Stimulated activated CD4-positive, alpha-beta T cell treated with anti-CD3 and anti-CD28 coated beads, Interleukin-15, amount 100 ng/mL, for 1 hour (primary cell): ENCODE data around the gene ZSWIM5.
"Not testable (repeated sequence)": the region's sequence is repeated elsewhere in the genome, so short reads cannot be mapped to it uniquely, and the experiment has no call there.

ENCODE experiments used
- DNase-seq, 2 donors: peaks; one replicate each; pipeline ENCODE4 v3.0.0-alpha.2; 2020; ENCODE audit warnings: low read depth in 1 of 2, low spot score in 1 of 2

ZSWIM5 gene

GRCh38 chr1:45008076-45008475 is 198.3 kb downstream of the ZSWIM5 start:
- no peak for DNase-seq

- no peak for DNase-seq
Measured at GRCh38 chr1:45007311-45007710, 199.1 kb downstream of the ZSWIM5 start.

- DNase-seq = no peak
Measured at GRCh38 chr1:45005761-45006160, 200.6 kb downstream of the ZSWIM5 start.

- DNase-seq = no peak
Measured at GRCh38 chr1:45004281-45004920, 202.0 kb downstream of the ZSWIM5 start.

- DNase-seq = no peak
Measured at GRCh38 chr1:45003741-45004140, 202.7 kb downstream of the ZSWIM5 start.

- no peak for DNase-seq
Measured at GRCh38 chr1:45002650-45003645, 203.5 kb downstream of the ZSWIM5 start.

- not testable (repeated sequence) for DNase-seq
Measured at GRCh38 chr1:45001576-45001975, 204.8 kb downstream of the ZSWIM5 start.

GRCh38 chr1:45001011-45001481 is 205.4 kb downstream of the ZSWIM5 start:
- DNase-seq = no peak

GRCh38 chr1:44999232-44999631 is 207.2 kb downstream of the ZSWIM5 start:
- DNase-seq = no peak

- DNase-seq = no peak
Measured at GRCh38 chr1:44995467-44996238, 210.8 kb downstream of the ZSWIM5 start.

GRCh38 chr1:44994309-44994898 is 212.0 kb downstream of the ZSWIM5 start:
- DNase-seq = no peak

GRCh38 chr1:44988531-44989156 is 217.8 kb downstream of the ZSWIM5 start:
- no peak for DNase-seq

- DNase-seq = no peak
Measured at GRCh38 chr1:44985747-44986359, 220.6 kb downstream of the ZSWIM5 start.

- not testable (repeated sequence) for DNase-seq
Measured at GRCh38 chr1:44977372-44977771, 229.0 kb downstream of the ZSWIM5 start.

GRCh38 chr1:44976252-44976651 is 230.2 kb downstream of the ZSWIM5 start:
- no peak for DNase-seq

GRCh38 chr1:44973645-44974044 is 232.8 kb downstream of the ZSWIM5 start:
- DNase-seq = no peak

- DNase-seq = no peak
Measured at GRCh38 chr1:44970317-44970716, 236.1 kb downstream of the ZSWIM5 start.
